HCT116 (cell line): Measurements from ENCODE around the gene WASF2. TPM values are rescaled to one million over a fixed set of nuclear protein-coding genes. Genes with fewer than 3 reads are reported as not detected.
"Not testable (repeated sequence)": the region's sequence is repeated elsewhere in the genome, so short reads cannot be mapped to it uniquely, and the experiment has no call there.

Experiments used
- ATAC-seq: fragments of 200-7000 bp; cut with Tn5 transposase; 2 replicates; pipeline ENCODE4 v1.9.1; 2020; ENCODE audit warnings: mild to moderate bottlenecking, moderate library complexity
- BruUV-seq: library from RNA; stranded (reverse); fragments of 400-500 nt; replicated peaks from 2 replicates; lab custom pipeline; 2021; lab: Mats Ljungman, UMichigan
- CTCF ChIA-PET: fragments of 300-600 bp; sonication (Branson Sonifier 250); formaldehyde crosslinking; loops from one replicate; lab custom pipeline; 2021; ENCODE audit warnings: antibody characterized with exemption; lab: Charles Lee
- POLR2A ChIA-PET: fragments of 300-600, 350-600 bp; sonication (Branson Sonifier 250); formaldehyde crosslinking; loops from one replicate; lab custom pipeline; 2021; ENCODE audit warnings: antibody characterized with exemption; lab: Charles Lee
- RAD21 ChIA-PET, 2 experiments: fragments of 300-600 bp; sonication (Branson Sonifier 250); formaldehyde crosslinking; loops; one replicate each; lab custom pipeline; 2023; ENCODE audit warnings: low total read pairs in 2 of 2; ENCODE audit not compliant: uncharacterized antibody in 2 of 2, unreplicated experiment in 2 of 2, low non-redundant PET in 1 of 2; lab: Charles Lee
- DNase-seq: peaks from one replicate; pipeline ENCODE4 v3.0.0-alpha.2; 2010; ENCODE audit warnings: low read depth, low spot score
- H2AFZ ChIP-seq: fragments of 200-600 bp; shearing (Covaris generic), sonication (generic); 2 replicates; pipeline ENCODE4 v1.6.1; 2017; ENCODE audit warnings: low read depth, mixed run types, mixed read lengths, antibody characterized with exemption, low read length; ENCODE audit not compliant: poor library complexity, severe bottlenecking
- H3K27ac ChIP-seq: 2 replicates; pipeline ENCODE4 v1.5.1; 2012; ENCODE audit warnings: low read depth, low read length
- H3K27me3 ChIP-seq: fragments of 200-600 bp; sonication (generic); 2 replicates; pipeline ENCODE4 v1.6.1; 2016; ENCODE audit warnings: mixed run types, low read length, mixed read lengths; ENCODE audit not compliant: insufficient read depth
- H3K36me3 ChIP-seq, 2 experiments: fragments of 200-500 bp in 1 of 2; fragments of 200-600 bp in 1 of 2; sonication (Bioruptor generic) in 1 of 2; sonication (generic) in 1 of 2; 2 replicates each; pipeline versions ENCODE4 v1.5.1 to v1.6.1; 2014 to 2016; ENCODE audit warnings: low read length in 2 of 2, inconsistent platforms in 1 of 2, mixed read lengths in 1 of 2, mixed run types in 1 of 2; ENCODE audit not compliant: insufficient read depth in 2 of 2, control insufficient read depth in 1 of 2
- H3K4me1 ChIP-seq, 2 experiments: fragments of 200-600 bp in 1 of 2; sonication (generic) in 1 of 2; 2 replicates each; pipeline versions ENCODE4 v1.5.1 to v1.6.1; 2012 to 2017; ENCODE audit warnings: low read length in 2 of 2, inconsistent platforms in 1 of 2, mild to moderate bottlenecking in 1 of 2, mixed read lengths in 1 of 2, mixed run types in 1 of 2, moderate library complexity in 1 of 2; ENCODE audit not compliant: insufficient read depth in 2 of 2, control insufficient read depth in 1 of 2
- H3K4me2 ChIP-seq: fragments of 200-600 bp; sonication (generic); 2 replicates; pipeline ENCODE4 v1.6.1; 2017; ENCODE audit warnings: mixed run types, low read length, mixed read lengths
- H3K4me3 ChIP-seq, 2 experiments: fragments of 200-600 bp in 1 of 2; sonication (generic) in 1 of 2; replicated peaks in 1 of 2; 2 replicates each; pipeline ENCODE4 v1.5.1; 2011 to 2016; ENCODE audit warnings: low read length in 2 of 2, control low read depth in 1 of 2, low read depth in 1 of 2, mild to moderate bottlenecking in 1 of 2, mixed read lengths in 1 of 2, mixed run types in 1 of 2
- H3K79me2 ChIP-seq: fragments of 200-600 bp; sonication (generic); 2 replicates; pipeline ENCODE4 v1.6.1; 2017; ENCODE audit warnings: mild to moderate bottlenecking, mixed run types, low read length, moderate library complexity, mixed read lengths; ENCODE audit not compliant: insufficient read depth
- H3K9ac ChIP-seq: fragments of 200-600 bp; sonication (generic); 2 replicates; pipeline ENCODE4 v1.6.1; 2016; ENCODE audit warnings: low read length, mixed read lengths
- H3K9me2 ChIP-seq: fragments of 200-600 bp; sonication (generic), shearing (Covaris generic); 2 replicates; pipeline ENCODE4 v1.6.1; 2017; ENCODE audit warnings: mixed run types, mild to moderate bottlenecking, moderate library complexity; ENCODE audit not compliant: insufficient read depth
- H3K9me3 ChIP-seq, 2 experiments: fragments of 200-500 bp in 1 of 2; fragments of 200-600 bp in 1 of 2; sonication (Bioruptor generic) in 1 of 2; sonication (generic) in 1 of 2; 2 replicates each; pipeline ENCODE4 v1.6.1; 2014 to 2017; ENCODE audit warnings: low read length in 2 of 2, mixed read lengths in 2 of 2, inconsistent platforms in 1 of 2, low read depth in 1 of 2, mild to moderate bottlenecking in 1 of 2, mixed run types in 1 of 2, moderate library complexity in 1 of 2; ENCODE audit not compliant: control insufficient read depth in 1 of 2, insufficient read depth in 1 of 2
- H4K20me1 ChIP-seq: fragments of 200-600 bp; sonication (generic), shearing (Covaris generic); 2 replicates; pipeline ENCODE4 v1.6.1; 2017; ENCODE audit warnings: mixed run types, mild to moderate bottlenecking, moderate library complexity; ENCODE audit not compliant: insufficient read depth
- CBX3 ChIP-seq: IDR thresholded peaks from 2 replicates; pipeline ENCODE4 v1.6.1; 2012; ENCODE audit warnings: low read depth
- CEBPB ChIP-seq: IDR thresholded peaks from 2 replicates; pipeline ENCODE4 v1.6.1; 2012; ENCODE audit warnings: low read depth
- ELF1 ChIP-seq: IDR thresholded peaks from 2 replicates; pipeline ENCODE4 v1.6.1; 2012; ENCODE audit warnings: low read depth, borderline replicate concordance
- EZH2 ChIP-seq: fragments of 200-600 bp; sonication (generic); IDR thresholded peaks from 2 replicates; pipeline ENCODE4 v1.6.1; 2017; ENCODE audit warnings: antibody characterized with exemption, mixed run types
- POLR2A ChIP-seq: IDR thresholded peaks from 2 replicates; pipeline ENCODE4 v1.7.0; 2011; ENCODE audit warnings: borderline replicate concordance; ENCODE audit not compliant: insufficient read depth, insufficient read length; ENCODE audit errors: extremely low read depth
- POLR2AphosphoS5 ChIP-seq: IDR thresholded peaks from 2 replicates; pipeline ENCODE4 v1.6.1; 2011; ENCODE audit warnings: mild to moderate bottlenecking, low read depth, low read length, moderate library complexity
- RAD21 ChIP-seq: IDR thresholded peaks from 2 replicates; pipeline ENCODE4 v1.6.1; 2012; ENCODE audit warnings: low read depth, mild to moderate bottlenecking
- SIN3A ChIP-seq: IDR thresholded peaks from 2 replicates; pipeline ENCODE4 v1.6.1; 2012; ENCODE audit warnings: low read depth
- YY1 ChIP-seq: IDR thresholded peaks from 2 replicates; pipeline ENCODE4 v1.6.1; 2011; ENCODE audit warnings: low read length, low read depth, moderate library complexity, mild to moderate bottlenecking; ENCODE audit not compliant: insufficient replicate concordance; ENCODE audit errors: extremely low read depth
- ZFX ChIP-seq: fragments of 450-650 bp; IDR thresholded peaks from 2 replicates; pipeline ENCODE4 v1.6.1; 2017
- intact Hi-C: fragments of 100-400 bp; cut with micrococcal nuclease; formaldehyde crosslinking; loops from 2 replicates; pipeline ENCODE4 v1.10.0; 2022
- total RNA-seq: library from RNA; stranded (reverse); gene quantifications from one replicate; pipeline ENCODE4 v1.2.1, GENCODE V29; 2021; ENCODE audit not compliant: unreplicated experiment
- TF ChIP-seq, protein P1 (sequence below): IDR thresholded peaks from 2 replicates; pipeline ENCODE4 v1.6.1; 2011; ENCODE audit warnings: mild to moderate bottlenecking, low read length, moderate library complexity; ENCODE audit not compliant: insufficient replicate concordance; ENCODE audit errors: extremely low read depth
- TF ChIP-seq, protein P2 (sequence below): IDR thresholded peaks from 2 replicates; pipeline ENCODE4 v1.6.1; 2012; ENCODE audit warnings: low read depth

WASF2 gene
- total RNA-seq, 1 experiment from 2014 or later, result 111 TPM

DNA sequence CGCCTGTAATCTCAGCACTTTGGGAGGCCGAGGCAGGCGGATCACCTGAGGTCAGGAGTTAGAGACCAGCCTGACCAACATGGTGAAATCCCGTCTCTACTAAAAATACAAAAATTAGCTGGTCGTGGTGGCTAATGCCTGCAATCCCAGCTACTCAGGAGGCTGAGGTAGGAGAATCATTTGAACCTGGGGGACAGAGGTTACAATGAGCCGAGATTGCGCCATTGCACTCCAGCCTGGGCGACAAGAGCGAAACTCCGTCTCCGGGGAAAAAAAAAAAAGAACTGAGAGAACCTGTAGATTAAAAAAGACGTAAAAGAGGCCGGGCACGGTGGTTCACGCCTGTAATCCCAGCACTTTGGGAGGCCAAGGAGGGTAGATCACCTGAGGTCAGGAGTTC is 21.6 kb downstream of the WASF2 start:
- ATAC-seq, H2AFZ ChIP-seq, BruUV-seq, RAD21 ChIA-PET, H3K27me3 ChIP-seq, H3K4me2 ChIP-seq, H3K27ac ChIP-seq, intact Hi-C loops, H3K9me3 ChIP-seq, H3K4me3 ChIP-seq, H3K36me3 ChIP-seq, POLR2A ChIA-PET, DNase-seq, H3K9ac ChIP-seq, H4K20me1 ChIP-seq, CTCF ChIA-PET, H3K9me2 ChIP-seq: not testable (repeated sequence)
- peaks cover 23% of the 10 kb centered on the region in 2 experiments for H3K4me1 ChIP-seq
- H3K79me2 ChIP-seq, result peaks cover 96% of the 10 kb centered on the region

DNA sequence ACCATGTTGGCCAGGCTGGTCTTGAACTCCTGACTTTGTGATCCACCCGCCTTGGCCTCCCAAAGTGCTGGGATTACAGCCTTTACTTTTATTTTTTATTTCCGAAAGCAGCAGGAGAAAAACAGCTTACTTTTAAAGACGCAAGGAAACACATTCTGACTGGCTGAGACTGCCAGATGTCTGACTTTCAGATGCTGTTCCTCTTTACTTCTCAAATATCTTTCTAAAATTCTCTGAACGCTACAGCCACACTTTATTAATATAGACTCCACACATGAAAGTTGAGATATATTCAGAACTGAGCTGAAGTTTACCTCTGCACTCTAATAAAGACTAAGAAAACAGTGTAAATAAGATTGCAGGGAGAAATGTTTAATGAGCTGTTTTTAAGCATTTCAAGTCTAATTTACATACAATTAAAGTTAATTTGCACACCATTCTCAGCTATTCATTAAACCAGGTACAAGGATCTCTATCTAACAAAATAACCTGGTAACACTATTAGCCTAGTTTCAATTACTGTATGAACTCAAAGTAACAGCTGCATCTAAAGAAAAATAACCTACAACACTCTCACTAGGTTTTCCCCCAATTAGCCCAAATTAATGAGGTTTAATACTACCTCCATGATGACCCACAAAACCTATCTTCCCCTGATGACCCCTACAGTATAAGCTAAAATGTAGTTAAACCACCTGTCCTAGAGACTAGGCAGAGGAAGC is 24.9 kb downstream of the WASF2 start:
- BruUV-seq, result no TSS peak
- Histone ChIP-seq H3K36me3 (no peaks in the 10 kb centered on the region), H3K9me3 (no peaks in the 10 kb centered on the region), H3K4me2 (no peak overlapping the region), H3K9ac (no peak overlapping the region), H3K27me3 (no peaks in the 10 kb centered on the region), H2AFZ (no peak overlapping the region), H3K79me2 (peaks cover 97% of the 10 kb centered on the region), H4K20me1 (0 out of 2 replicates have a peak, but pooled peaks cover 5% of the 10 kb centered on the region), H3K4me3 (no peak overlapping the region), H3K9me2 (no peaks in the 10 kb centered on the region), H3K4me1 (peaks cover 23% of the 10 kb centered on the region in 2 experiments), H3K27ac (no peak overlapping the region)
- RAD21 ChIA-PET, result no interaction called here
- POLR2A ChIA-PET, result no interaction called here
- ATAC-seq (no peak), DNase-seq (no peak)
- intact Hi-C loops, result no loop called here
- CTCF ChIA-PET, result no interaction called here
- TF ChIP-seq EZH2 (no peak), POLR2AphosphoS5 (no peak), RAD21 (no peak), CBX3 (no peak), CEBPB (no peak), ELF1 (no peak), ZFX (no peak), POLR2A (no peak), YY1 (no peak), SIN3A (no peak)
- TF ChIP-seq, protein P1, sequence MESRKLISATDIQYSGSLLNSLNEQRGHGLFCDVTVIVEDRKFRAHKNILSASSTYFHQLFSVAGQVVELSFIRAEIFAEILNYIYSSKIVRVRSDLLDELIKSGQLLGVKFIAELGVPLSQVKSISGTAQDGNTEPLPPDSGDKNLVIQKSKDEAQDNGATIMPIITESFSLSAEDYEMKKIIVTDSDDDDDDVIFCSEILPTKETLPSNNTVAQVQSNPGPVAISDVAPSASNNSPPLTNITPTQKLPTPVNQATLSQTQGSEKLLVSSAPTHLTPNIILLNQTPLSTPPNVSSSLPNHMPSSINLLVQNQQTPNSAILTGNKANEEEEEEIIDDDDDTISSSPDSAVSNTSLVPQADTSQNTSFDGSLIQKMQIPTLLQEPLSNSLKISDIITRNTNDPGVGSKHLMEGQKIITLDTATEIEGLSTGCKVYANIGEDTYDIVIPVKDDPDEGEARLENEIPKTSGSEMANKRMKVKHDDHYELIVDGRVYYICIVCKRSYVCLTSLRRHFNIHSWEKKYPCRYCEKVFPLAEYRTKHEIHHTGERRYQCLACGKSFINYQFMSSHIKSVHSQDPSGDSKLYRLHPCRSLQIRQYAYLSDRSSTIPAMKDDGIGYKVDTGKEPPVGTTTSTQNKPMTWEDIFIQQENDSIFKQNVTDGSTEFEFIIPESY, result no peak
- TF ChIP-seq, protein P2, sequence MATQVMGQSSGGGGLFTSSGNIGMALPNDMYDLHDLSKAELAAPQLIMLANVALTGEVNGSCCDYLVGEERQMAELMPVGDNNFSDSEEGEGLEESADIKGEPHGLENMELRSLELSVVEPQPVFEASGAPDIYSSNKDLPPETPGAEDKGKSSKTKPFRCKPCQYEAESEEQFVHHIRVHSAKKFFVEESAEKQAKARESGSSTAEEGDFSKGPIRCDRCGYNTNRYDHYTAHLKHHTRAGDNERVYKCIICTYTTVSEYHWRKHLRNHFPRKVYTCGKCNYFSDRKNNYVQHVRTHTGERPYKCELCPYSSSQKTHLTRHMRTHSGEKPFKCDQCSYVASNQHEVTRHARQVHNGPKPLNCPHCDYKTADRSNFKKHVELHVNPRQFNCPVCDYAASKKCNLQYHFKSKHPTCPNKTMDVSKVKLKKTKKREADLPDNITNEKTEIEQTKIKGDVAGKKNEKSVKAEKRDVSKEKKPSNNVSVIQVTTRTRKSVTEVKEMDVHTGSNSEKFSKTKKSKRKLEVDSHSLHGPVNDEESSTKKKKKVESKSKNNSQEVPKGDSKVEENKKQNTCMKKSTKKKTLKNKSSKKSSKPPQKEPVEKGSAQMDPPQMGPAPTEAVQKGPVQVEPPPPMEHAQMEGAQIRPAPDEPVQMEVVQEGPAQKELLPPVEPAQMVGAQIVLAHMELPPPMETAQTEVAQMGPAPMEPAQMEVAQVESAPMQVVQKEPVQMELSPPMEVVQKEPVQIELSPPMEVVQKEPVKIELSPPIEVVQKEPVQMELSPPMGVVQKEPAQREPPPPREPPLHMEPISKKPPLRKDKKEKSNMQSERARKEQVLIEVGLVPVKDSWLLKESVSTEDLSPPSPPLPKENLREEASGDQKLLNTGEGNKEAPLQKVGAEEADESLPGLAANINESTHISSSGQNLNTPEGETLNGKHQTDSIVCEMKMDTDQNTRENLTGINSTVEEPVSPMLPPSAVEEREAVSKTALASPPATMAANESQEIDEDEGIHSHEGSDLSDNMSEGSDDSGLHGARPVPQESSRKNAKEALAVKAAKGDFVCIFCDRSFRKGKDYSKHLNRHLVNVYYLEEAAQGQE, result no peak
